Stimulated activated CD4-positive, alpha-beta T cell treated with anti-CD3 and anti-CD28 coated beads, Interleukin-12 subunit alpha, Interleukin-12 subunit beta, amount 100 ng/mL, for 4 hours (primary cell): ENCODE data around the gene SLC29A1.
A peak's percentile ranks its signal among the peaks of the same experiment; 100 is the strongest.

Experiments used
- DNase-seq: peaks from one replicate; pipeline ENCODE4 v3.0.0-alpha.2; 2020

The SLC29A1 gene

GRCh38 chr6:44256775-44257024 lies 33.3 kb downstream of the SLC29A1 start:
- DNase-seq = no peak

GRCh38 chr6:44257025-44257752 lies 33.8 kb downstream of the SLC29A1 start, which contains the start of gene SLC35B2:
Gene SLC35B2 (minus strand): TSS chr6:44257528. CDS start chr6:44257410, 118 bp downstream.
- DNase-seq = peak; percentile 65

- DNase-seq = no peak
These were observed 34.4 kb downstream of the SLC29A1 start for GRCh38 chr6:44257753-44258324.

GRCh38 chr6:44258325-44258863 lies 35.0 kb downstream of the SLC29A1 start:
- DNase-seq = no peak

- DNase-seq = no peak
These were observed 35.5 kb downstream of the SLC29A1 start for GRCh38 chr6:44258921-44259320.

GRCh38 chr6:44260011-44260410 lies 36.6 kb downstream of the SLC29A1 start:
- DNase-seq = no peak

GRCh38 chr6:44260451-44261297 lies 37.3 kb downstream of the SLC29A1 start:
- no peak for DNase-seq

GRCh38 chr6:44261581-44261980 lies 38.2 kb downstream of the SLC29A1 start:
- DNase-seq = no peak

GRCh38 chr6:44262467-44263353 lies 39.3 kb downstream of the SLC29A1 start:
- DNase-seq = no peak

- DNase-seq = no peak
These were observed 40.1 kb downstream of the SLC29A1 start for GRCh38 chr6:44263354-44264100.

GRCh38 chr6:44264154-44265006 lies 41.0 kb downstream of the SLC29A1 start:
- DNase-seq = no peak

GRCh38 chr6:44265007-44265721 lies 41.8 kb downstream of the SLC29A1 start, which contains the start of gene NFKBIE:
Gene NFKBIE (minus strand): TSS chr6:44265551. CDS start chr6:44265346, 205 bp downstream.
- peak; percentile 97 for DNase-seq

- DNase-seq = no peak
These were observed 42.4 kb downstream of the SLC29A1 start for GRCh38 chr6:44265722-44266233.

GRCh38 chr6:44266347-44266746 lies 43.0 kb downstream of the SLC29A1 start:
- no peak for DNase-seq

- DNase-seq = no peak
These were observed 43.9 kb downstream of the SLC29A1 start for GRCh38 chr6:44267252-44267651.

GRCh38 chr6:44268095-44268628 lies 44.8 kb downstream of the SLC29A1 start:
- peak; percentile 56 for DNase-seq

GRCh38 chr6:44269178-44269920 lies 46.0 kb downstream of the SLC29A1 start:
- DNase-seq = no peak

- no peak for DNase-seq
These were observed 46.6 kb downstream of the SLC29A1 start, which contains the start of gene TMEM151B for GRCh38 chr6:44269921-44270525. Gene TMEM151B (plus strand): TSS chr6:44270450. CDS start chr6:44270743, 293 bp downstream.
